IPS-18c (cell line): ENCODE measurements around the gene KIAA1328.

Experiments
- H3K4me3 ChIP-seq: 2 replicates; pipeline ENCODE4 v1.7.0; 2013; ENCODE audit warnings: low read depth, mild to moderate bottlenecking, low read length, moderate library complexity; ENCODE audit not compliant: insufficient read depth
- H3K9me3 ChIP-seq: one replicate; pipeline ENCODE4 v1.6.1; 2013; ENCODE audit warnings: mild to moderate bottlenecking, low read length, moderate library complexity; ENCODE audit not compliant: control insufficient read depth, insufficient read depth

KIAA1328 gene

DNA sequence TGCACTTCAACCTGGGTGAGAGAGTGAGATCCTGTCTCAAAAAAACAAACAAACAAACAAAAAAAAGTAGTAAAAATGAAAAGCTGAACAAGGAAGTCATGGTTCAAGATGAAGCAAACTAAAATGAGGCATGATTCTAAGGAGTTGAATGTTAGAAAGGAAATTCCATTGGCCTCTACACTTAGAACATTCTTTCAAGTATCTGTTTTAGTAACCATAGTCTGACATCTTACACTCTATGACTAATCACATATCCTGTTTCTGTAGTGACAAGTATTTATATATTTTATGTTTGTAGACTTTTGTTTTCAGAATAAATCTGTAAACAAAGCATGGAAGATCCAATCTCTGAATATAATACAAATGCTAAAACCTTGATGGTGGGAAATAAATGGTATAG, 164.1 kb downstream of the KIAA1328 start:
- H3K9me3 ChIP-seq, result no peaks in the 10 kb centered on the region
- no peak overlapping the region for H3K4me3 ChIP-seq

DNA sequence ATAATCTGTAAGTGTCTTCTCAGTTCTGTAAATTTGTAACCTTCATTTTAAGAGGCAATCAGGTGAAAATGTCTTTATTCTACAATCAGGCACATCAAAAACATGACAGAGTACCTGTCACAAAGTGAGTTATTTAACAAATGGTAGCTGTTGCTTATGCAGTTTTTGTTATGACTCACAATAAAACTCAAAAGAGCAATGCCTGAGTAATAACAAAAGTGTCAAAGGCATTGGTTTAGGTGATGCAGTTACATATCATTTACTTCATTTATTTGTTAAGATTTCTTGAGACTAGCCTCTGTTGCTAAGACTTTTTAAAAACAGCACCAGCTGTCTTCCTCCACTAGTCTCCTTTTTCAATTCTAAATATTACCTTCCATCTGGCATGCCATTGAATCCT, 177.8 kb downstream of the KIAA1328 start:
- Histone ChIP-seq H3K9me3 (no peaks in the 10 kb centered on the region), H3K4me3 (no peak overlapping the region)

DNA sequence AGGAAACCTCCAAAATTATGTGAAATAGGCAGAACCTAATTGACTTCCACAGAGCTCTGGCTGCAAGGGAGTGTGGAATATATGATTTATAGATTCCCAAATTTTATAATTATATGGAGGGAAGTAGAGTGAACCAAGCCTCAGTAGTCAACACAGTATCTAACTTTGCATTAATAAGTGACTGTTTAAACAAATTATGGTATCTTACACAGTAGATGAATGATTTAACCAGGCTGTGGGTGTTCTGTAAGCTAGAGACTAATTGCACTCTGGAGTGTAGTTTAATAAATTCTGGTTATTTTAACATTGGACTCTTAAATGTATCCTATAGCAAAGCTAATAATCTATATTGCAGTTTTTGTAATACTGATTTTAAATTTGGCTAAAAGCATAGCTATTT, 183.5 kb downstream of the KIAA1328 start:
- H3K4me3 ChIP-seq, result no peak overlapping the region
- H3K9me3 ChIP-seq, result peaks cover 2% of the 10 kb centered on the region

DNA sequence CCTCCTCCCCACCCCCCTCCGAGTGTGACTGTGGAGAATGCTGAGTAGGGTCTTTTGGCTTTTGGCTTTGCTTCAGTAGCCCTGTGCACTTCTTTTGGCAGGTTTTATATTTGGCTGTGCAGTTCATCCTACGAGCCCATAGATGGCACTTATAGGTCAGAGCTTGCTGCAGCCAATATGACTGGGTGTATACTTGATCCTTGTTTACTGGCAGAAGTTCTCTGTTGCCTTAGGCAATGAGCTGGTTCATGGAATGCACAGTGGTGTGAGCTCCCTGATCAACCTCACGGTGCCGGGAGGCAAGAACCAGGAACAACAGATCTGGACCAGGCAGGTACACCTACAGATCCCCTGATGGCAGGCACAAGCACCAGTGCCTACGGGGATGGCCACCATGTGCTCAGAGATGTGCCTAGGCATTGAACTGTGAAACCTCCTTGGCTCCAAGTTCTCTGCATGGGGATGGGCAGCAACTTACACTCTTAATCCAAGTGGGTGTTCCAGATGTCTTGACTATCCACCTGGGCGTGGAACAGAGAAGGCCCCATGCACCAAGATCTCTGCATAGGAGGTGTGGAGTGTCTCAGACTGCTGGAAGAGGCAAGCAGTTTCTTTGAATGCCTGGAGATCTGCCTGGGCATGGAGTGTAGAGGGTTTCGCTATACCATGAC, 190.4 kb downstream of the KIAA1328 start:
- H3K9me3 ChIP-seq, result peaks cover 2% of the 10 kb centered on the region
- H3K4me3 ChIP-seq, result no peak overlapping the region

- no peak overlapping the region for H3K4me3 ChIP-seq
- no peaks in the 10 kb centered on the region for H3K9me3 ChIP-seq
Observed at GRCh38 chr18:37033419-37033818, 204.5 kb downstream of the KIAA1328 start.

GRCh38 chr18:37042381-37042780, 213.5 kb downstream of the KIAA1328 start:
- Histone ChIP-seq H3K4me3 (no peak overlapping the region), H3K9me3 (no peaks in the 10 kb centered on the region)

- Histone ChIP-seq H3K4me3 (no peak overlapping the region), H3K9me3 (no peaks in the 10 kb centered on the region)
Observed at GRCh38 chr18:37055137-37055802, 226.3 kb downstream of the KIAA1328 start.

DNA sequence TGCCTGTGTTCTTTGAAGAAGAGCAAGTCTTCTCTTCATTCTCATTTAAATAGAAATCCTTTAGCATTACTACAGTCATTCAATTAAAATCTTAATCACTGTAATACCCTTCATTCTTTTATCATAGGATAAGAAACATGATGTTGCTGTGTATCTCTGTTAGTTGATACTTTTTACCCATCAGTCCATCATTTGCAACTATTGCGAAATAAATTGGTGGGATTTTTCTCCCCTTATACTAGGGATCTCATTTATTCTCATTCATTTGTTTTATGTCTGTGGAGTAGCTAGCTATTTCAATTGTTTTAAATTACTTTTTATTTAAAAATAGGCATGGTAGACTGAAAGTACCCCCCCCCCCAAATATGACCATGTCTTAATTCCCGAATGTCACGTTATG, 235.3 kb downstream of the KIAA1328 start:
- no peaks in the 10 kb centered on the region for H3K9me3 ChIP-seq
- H3K4me3 ChIP-seq, result no peak overlapping the region

DNA sequence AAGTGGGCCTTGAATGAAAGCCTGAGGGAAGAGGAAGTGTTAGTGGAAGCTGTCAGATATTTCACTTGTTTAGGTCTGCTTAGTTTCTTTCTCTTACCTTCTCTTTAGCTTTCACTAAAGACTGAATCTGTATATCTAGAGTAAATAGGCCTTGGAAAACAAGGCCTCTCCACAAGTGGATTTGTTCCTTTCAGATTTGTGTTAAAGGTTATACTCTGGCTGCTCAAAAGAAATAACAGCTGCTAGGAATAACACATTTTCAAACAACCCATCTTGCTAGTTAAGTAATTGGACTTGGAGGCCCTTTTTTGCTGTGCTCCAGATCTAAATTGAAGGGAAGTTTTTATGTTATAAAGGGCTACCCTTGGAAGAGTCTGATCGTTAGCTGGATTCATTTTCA, 236.3 kb downstream of the KIAA1328 start:
- no peak overlapping the region for H3K4me3 ChIP-seq

DNA sequence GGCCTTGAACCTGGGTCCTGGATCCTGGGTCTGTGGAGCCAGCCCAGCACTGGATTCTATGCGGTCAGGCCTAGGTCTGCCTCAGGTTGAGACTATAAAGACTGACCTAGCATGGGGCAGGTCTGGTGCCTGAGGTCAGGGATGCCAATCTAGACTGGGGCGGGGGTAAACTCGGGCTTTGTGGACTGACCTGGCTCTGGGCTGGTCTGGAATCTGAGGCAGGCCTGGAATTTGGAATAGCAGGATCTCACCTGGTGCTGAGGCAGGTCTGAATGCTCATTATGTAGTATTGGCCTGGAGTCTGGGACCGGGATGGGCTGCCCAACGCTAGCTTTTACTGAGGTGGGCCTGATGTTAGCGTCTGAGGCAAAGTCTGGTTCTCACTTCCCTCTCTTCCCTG, 256.0 kb downstream of the KIAA1328 start:
- Histone ChIP-seq H3K4me3 (no peak overlapping the region), H3K9me3 (no peaks in the 10 kb centered on the region)

More for the DNA sequence above, 236.3 kb downstream of the KIAA1328 start:
- H3K9me3 ChIP-seq, result no peaks in the 10 kb centered on the region

DNA sequence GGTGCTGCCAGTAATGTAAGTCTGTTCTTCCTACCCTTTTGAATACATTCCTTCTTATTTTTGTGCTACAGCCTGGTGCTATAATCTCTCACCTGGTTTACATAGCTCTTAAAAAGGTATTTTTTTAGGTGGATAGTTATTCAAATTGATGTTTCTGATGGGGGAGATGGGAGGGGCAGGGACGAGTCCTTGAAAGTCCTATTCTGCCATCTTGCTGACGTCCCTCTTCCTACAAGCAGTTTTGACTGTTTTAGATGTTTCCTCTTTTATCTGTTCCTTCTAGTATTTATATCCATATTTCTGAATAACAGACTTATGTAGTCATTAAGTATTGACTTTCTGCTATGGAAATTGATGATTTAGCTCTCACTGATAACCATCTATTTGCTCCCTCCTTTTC, 256.4 kb downstream of the KIAA1328 start:
- no peaks in the 10 kb centered on the region for H3K9me3 ChIP-seq
- H3K4me3 ChIP-seq, result no peak overlapping the region

- H3K9me3 ChIP-seq, result peaks cover 4% of the 10 kb centered on the region
Observed at GRCh38 chr18:37107748-37108522, 279.0 kb downstream of the KIAA1328 start.

GRCh38 chr18:37122877-37123276, 293.9 kb downstream of the KIAA1328 start:
- Histone ChIP-seq H3K9me3 (no peaks in the 10 kb centered on the region), H3K4me3 (no peak overlapping the region)

More at GRCh38 chr18:37107748-37108522, 279.0 kb downstream of the KIAA1328 start:
- no peak overlapping the region for H3K4me3 ChIP-seq

DNA sequence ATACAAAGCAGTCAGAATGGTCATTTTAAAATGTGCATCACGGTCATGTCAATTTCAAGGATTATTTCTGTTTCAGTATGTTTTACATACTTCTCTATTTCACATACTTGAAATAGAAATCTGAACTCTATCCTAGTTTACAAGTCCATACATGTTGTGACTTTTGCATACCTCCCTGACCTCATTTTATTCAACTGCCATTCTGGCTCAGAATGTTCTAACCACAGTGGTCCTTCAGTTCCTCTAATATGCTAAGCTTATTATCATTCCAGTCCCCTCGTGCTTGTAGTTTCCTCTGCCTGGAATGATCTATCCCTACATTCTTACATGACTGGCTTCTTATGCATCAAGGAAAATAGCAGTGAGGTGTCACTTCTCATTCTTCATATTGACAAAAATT, 295.6 kb downstream of the KIAA1328 start:
- no peak overlapping the region for H3K4me3 ChIP-seq
- H3K9me3 ChIP-seq, result no peaks in the 10 kb centered on the region

GRCh38 chr18:37135177-37135576, 306.2 kb downstream of the KIAA1328 start:
- H3K9me3 ChIP-seq, result no peaks in the 10 kb centered on the region
- no peak overlapping the region for H3K4me3 ChIP-seq

- H3K4me3 ChIP-seq, result no peak overlapping the region
- no peaks in the 10 kb centered on the region for H3K9me3 ChIP-seq
Observed at GRCh38 chr18:37138456-37138855, 309.5 kb downstream of the KIAA1328 start.

DNA sequence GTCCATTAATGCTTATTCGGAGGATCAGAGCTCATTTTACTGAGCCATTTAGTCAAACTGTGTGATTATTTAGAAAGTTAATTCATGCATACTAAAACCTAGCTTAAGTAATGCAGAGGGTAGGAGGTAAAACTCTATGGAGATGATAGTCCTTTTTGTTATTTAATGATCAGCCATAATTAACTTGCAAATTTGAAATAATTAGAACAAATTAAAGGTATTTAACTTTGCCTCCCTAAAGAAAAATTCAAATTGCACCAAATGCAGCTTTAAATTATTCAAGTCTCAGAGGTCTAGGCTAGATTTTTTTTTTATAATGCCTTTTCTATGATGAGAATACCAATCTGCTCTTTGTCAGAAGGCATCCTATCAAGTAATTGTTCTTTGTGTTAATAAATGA, 310.9 kb downstream of the KIAA1328 start:
- no peaks in the 10 kb centered on the region for H3K9me3 ChIP-seq
- H3K4me3 ChIP-seq, result no peak overlapping the region

- no peaks in the 10 kb centered on the region for H3K9me3 ChIP-seq
- no peak overlapping the region for H3K4me3 ChIP-seq
Observed at GRCh38 chr18:37144921-37145320, 316.0 kb downstream of the KIAA1328 start.
